ENCODE data around the gene ADAMTS18.
A peak's percentile ranks its signal among the peaks of the same experiment; 100 is the strongest.

The ADAMTS18 gene

GRCh38 chr16:77393955-77394354, 40.9 kb downstream of the ADAMTS18 start:
- no peak for DNase-seq (ENCODE audit: low read depth, low spot score)

- peak; percentile 53 for DNase-seq (ENCODE audit: low read depth, low spot score)
Measured at GRCh38 chr16:77387815-77388209, 47.0 kb downstream of the ADAMTS18 start.

GRCh38 chr16:77386831-77387814, 47.7 kb downstream of the ADAMTS18 start:
- DNase-seq (ENCODE audit: low read depth, low spot score): no peak

GRCh38 chr16:77385481-77385880, 49.4 kb downstream of the ADAMTS18 start:
- no peak for DNase-seq (ENCODE audit: low read depth, low spot score)

GRCh38 chr16:77383606-77384187, 51.1 kb downstream of the ADAMTS18 start:
- no peak for DNase-seq (ENCODE audit: low read depth, low spot score)

GRCh38 chr16:77376358-77376757, 58.5 kb downstream of the ADAMTS18 start:
- peak; percentile 17 for DNase-seq (ENCODE audit: low read depth, low spot score)

GRCh38 chr16:77375396-77375795, 59.4 kb downstream of the ADAMTS18 start:
- no peak for DNase-seq (ENCODE audit: low read depth, low spot score)

GRCh38 chr16:77374384-77374783, 60.5 kb downstream of the ADAMTS18 start:
- peak; percentile 67 for DNase-seq (ENCODE audit: low read depth, low spot score)

GRCh38 chr16:77373726-77374125, 61.1 kb downstream of the ADAMTS18 start:
- DNase-seq (ENCODE audit: low read depth, low spot score): no peak

GRCh38 chr16:77364770-77365169, 70.1 kb downstream of the ADAMTS18 start:
- no peak for DNase-seq (ENCODE audit: low read depth, low spot score)

- no peak for DNase-seq (ENCODE audit: low read depth, low spot score)
Measured at GRCh38 chr16:77359065-77359502, 75.8 kb downstream of the ADAMTS18 start.

GRCh38 chr16:77353587-77354263, 81.1 kb downstream of the ADAMTS18 start:
- no peak for DNase-seq (ENCODE audit: low read depth, low spot score)

GRCh38 chr16:77344341-77344740, 90.5 kb downstream of the ADAMTS18 start:
- DNase-seq (ENCODE audit: low read depth, low spot score): no peak

GRCh38 chr16:77336637-77337036, 98.2 kb downstream of the ADAMTS18 start:
- DNase-seq (ENCODE audit: low read depth, low spot score): peak; percentile 9

- DNase-seq (ENCODE audit: low read depth, low spot score): peak; percentile 65
Measured at GRCh38 chr16:77335652-77336234, 99.1 kb downstream of the ADAMTS18 start.

GRCh38 chr16:77332792-77333191, 102.0 kb downstream of the ADAMTS18 start:
- no peak for DNase-seq (ENCODE audit: low read depth, low spot score)

- DNase-seq (ENCODE audit: low read depth, low spot score): no peak
Measured at GRCh38 chr16:77331802-77332586, 102.8 kb downstream of the ADAMTS18 start.

- DNase-seq (ENCODE audit: low read depth, low spot score): no peak
Measured at GRCh38 chr16:77331043-77331442, 103.8 kb downstream of the ADAMTS18 start.

GRCh38 chr16:77330332-77331042, 104.3 kb downstream of the ADAMTS18 start:
- peak; percentile 50 for DNase-seq (ENCODE audit: low read depth, low spot score)

GRCh38 chr16:77328768-77329167, 106.1 kb downstream of the ADAMTS18 start:
- DNase-seq (ENCODE audit: low read depth, low spot score): no peak
